Fibroblast of lung (primary cell): ENCODE results near the gene CACNA1F.

ENCODE experiments used
- EZH2 ChIP-seq: IDR thresholded peaks from 2 replicates; pipeline ENCODE4 v1.5.1; 2012; ENCODE audit warnings: low read length, control low read depth, mild to moderate bottlenecking; ENCODE audit errors: missing control alignments
- TF ChIP-seq, protein P1 (sequence below), 2 donors: IDR thresholded peaks in 1 of 2; conservative IDR thresholded peaks in 1 of 2; 1 replicate in 1 of 2; 2 replicates in 1 of 2; pipeline ENCODE4 v1.5.1; 2011 to 2012; ENCODE audit warnings: low read length in 2 of 2, control low read depth in 1 of 2, inconsistent platforms in 1 of 2, low read depth in 1 of 2, mild to moderate bottlenecking in 1 of 2

DNA sequence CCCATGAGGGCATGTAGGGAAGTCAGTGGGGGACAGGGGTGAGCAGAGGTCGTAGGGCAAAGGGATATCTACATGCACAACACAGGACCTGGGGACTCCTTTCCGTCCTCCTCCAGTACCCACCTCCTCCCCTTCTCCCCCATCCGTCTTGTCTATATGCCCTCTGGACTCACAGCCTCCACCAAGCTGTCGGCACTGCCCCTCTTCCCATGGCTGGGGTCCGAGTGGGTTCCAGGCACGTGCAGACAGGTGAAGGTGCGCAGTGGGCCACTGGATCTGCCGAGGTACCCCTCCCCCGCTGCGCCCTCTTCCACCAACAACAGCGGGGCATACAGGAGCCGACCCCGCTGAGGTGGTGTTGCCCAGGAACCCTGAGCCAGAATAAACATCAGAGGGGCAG, 27.7 kb downstream of the CACNA1F start:
- TF ChIP-seq, protein P1, sequence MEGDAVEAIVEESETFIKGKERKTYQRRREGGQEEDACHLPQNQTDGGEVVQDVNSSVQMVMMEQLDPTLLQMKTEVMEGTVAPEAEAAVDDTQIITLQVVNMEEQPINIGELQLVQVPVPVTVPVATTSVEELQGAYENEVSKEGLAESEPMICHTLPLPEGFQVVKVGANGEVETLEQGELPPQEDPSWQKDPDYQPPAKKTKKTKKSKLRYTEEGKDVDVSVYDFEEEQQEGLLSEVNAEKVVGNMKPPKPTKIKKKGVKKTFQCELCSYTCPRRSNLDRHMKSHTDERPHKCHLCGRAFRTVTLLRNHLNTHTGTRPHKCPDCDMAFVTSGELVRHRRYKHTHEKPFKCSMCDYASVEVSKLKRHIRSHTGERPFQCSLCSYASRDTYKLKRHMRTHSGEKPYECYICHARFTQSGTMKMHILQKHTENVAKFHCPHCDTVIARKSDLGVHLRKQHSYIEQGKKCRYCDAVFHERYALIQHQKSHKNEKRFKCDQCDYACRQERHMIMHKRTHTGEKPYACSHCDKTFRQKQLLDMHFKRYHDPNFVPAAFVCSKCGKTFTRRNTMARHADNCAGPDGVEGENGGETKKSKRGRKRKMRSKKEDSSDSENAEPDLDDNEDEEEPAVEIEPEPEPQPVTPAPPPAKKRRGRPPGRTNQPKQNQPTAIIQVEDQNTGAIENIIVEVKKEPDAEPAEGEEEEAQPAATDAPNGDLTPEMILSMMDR (conservative IDR thresholded peaks at IDR 0.05 in 1 of 2, IDR thresholded peaks at IDR 0.05 in 1 of 2; ENCODE audit: low read depth in 1 of 2, low read length in 2 of 2) = no peak
- TF ChIP-seq EZH2 = no peak
